ENCODE results near the gene AHCYL1. TPM values are rescaled to one million over a fixed set of nuclear protein-coding genes. Genes with fewer than 3 reads are reported as not detected.

Gene AHCYL1
- total RNA-seq, 1 donor from 2014 or later = 64.1 TPM

DNA sequence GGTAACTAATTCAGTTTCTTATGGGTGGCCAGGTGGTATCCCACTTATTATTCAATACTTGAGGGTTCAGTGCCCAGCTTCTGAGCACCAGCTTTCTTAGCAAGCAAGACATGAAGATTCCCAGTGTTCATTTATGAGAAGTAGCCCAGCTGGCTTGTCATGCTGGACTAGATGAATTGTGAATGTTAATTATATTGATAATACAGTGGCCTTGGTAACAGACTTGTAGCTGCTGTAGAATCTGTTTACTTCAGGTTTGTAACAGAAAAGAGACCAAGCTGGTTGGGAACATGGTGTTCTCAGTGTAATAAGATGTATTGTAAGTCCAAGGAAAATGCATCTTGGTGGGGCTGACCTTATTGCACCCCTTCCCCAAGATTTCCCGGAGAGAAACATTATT lies 10.1 kb downstream of the AHCYL1 start:
- H3K36me3 Mint-ChIP-seq (ENCODE audit: low read depth) = peaks cover 14% of the 10 kb centered on the region
- peaks cover 14% of the 10 kb centered on the region for H3K4me1 Mint-ChIP-seq (ENCODE audit: low read depth)
- intact Hi-C loops (cut with micrococcal nuclease) = no loop called here
- DNase-seq (ENCODE audit: low spot score) = no peak
- H3K4me3 Mint-ChIP-seq = no peak overlapping the region
- no peaks in the 10 kb centered on the region for H3K9me3 Mint-ChIP-seq
- H3K27me3 Mint-ChIP-seq (ENCODE audit: insufficient read depth) = no peaks in the 10 kb centered on the region
- no peak overlapping the region for H3K27ac Mint-ChIP-seq

DNA sequence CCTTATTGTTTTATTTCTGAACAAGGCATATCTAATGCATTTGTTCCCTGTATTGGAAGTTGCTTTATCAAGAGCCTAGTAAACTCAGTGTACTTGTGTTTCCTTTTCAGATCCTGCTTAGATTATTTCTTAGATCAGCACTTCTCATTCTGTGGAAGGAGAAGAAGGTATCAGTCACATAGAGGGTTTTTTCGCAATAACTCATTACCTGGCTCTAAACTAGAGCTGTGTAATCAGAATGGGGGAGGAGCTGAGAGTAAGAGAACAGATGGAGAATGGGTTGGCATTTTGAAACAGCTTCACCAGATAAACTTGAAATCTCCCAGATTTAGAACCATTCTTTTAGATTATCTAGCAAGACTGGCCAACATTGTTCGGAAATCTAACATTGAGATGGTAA lies 11.0 kb downstream of the AHCYL1 start:
- H3K27ac Mint-ChIP-seq = no peak overlapping the region
- no peak for DNase-seq (ENCODE audit: low spot score)
- intact Hi-C loops (cut with micrococcal nuclease) = no loop called here
- no peaks in the 10 kb centered on the region for H3K9me3 Mint-ChIP-seq
- H3K36me3 Mint-ChIP-seq (ENCODE audit: low read depth) = peaks cover 10% of the 10 kb centered on the region
- no peak overlapping the region for H3K4me3 Mint-ChIP-seq
- peaks cover 10% of the 10 kb centered on the region for H3K4me1 Mint-ChIP-seq (ENCODE audit: low read depth)
- no peaks in the 10 kb centered on the region for H3K27me3 Mint-ChIP-seq (ENCODE audit: insufficient read depth)

DNA sequence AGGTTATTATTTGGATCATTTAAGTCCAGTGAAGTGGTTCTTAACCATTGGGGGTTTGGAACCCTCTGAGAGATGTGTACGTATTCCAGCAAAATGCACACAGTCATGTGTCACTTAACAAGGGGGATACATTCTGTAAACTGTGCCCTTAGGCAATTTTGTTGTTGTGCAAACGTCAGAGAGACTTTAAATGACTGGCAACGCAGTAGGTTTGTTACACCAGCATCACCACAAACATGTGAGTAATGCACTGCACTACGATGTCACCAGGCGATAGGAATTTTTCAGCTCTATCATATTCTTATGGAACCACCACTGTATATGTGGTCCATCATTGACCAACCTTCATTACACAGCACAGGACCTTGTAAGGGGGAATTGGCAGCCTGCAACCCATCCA lies 11.9 kb downstream of the AHCYL1 start:
- Mint-ChIP-seq H3K36me3 (ENCODE audit: low read depth) (peaks cover 7% of the 10 kb centered on the region), H3K9me3 (no peaks in the 10 kb centered on the region), H3K27me3 (ENCODE audit: insufficient read depth) (no peaks in the 10 kb centered on the region), H3K4me1 (ENCODE audit: low read depth) (peaks cover 5% of the 10 kb centered on the region), H3K27ac (no peak overlapping the region), H3K4me3 (no peak overlapping the region)
- intact Hi-C loops (cut with micrococcal nuclease) = no loop called here
- no peak for DNase-seq (ENCODE audit: low spot score)

DNA sequence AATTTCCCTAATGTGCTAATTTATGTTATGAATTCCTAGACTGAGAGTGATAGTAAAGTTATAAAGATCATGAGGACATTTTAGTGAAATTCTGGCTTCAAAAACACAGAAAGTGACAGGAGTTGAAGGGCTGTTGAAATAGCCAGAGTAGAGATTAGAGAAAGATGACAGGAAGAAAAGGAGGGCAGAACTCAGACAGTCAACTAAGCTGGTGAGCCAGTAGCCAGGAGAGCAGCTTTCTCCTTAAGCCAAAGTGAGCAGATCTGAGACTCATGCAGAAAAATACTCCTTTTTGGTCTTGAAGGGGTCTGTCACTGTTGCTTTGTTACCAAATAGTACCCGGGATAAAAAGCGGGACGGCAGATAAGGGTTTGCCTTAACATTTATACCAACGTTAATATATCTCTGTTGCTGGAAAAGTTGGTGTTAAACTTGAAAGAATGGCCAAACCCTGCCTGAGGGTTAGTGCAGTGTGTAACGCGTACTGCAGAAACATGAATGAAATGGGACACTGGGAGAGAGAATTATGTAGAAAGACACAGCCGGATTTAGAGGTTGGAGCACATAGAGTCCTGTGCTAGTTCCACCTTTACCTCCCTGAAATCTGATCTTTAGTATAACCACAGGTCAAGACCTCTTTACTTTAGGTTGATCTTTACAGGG lies 12.8 kb downstream of the AHCYL1 start:
- no peaks in the 10 kb centered on the region for H3K9me3 Mint-ChIP-seq
- no peak for DNase-seq (ENCODE audit: low spot score)
- intact Hi-C loops (cut with micrococcal nuclease) = no loop called here
- no peaks in the 10 kb centered on the region for H3K27me3 Mint-ChIP-seq (ENCODE audit: insufficient read depth)
- H3K4me3 Mint-ChIP-seq = no peak overlapping the region
- H3K4me1 Mint-ChIP-seq (ENCODE audit: low read depth) = peaks cover 5% of the 10 kb centered on the region
- no peak overlapping the region for H3K27ac Mint-ChIP-seq
- H3K36me3 Mint-ChIP-seq (ENCODE audit: low read depth) = peaks cover 5% of the 10 kb centered on the region

DNA sequence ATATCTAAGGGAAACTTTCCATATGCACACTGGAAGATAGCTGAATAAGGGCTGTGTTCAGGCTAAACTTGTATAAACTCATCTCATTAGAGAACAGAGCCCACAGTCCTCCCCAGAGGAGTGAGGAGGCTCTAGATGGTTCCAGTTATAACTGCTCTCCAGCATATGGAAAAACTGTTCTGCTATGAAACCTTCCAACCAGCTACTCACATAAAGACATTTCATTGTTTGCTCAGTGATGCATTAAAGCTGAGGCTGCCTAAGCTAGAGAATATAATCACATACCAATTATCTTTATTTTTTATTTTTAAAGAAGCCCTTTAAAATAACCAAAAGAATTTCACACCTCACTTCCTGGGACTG lies 13.3 kb downstream of the AHCYL1 start:
- Mint-ChIP-seq H3K27ac (no peak overlapping the region), H3K36me3 (ENCODE audit: low read depth) (peaks cover 5% of the 10 kb centered on the region), H3K27me3 (ENCODE audit: insufficient read depth) (no peaks in the 10 kb centered on the region), H3K4me3 (no peak overlapping the region), H3K4me1 (ENCODE audit: low read depth) (peaks cover 10% of the 10 kb centered on the region), H3K9me3 (no peaks in the 10 kb centered on the region)
- intact Hi-C loops (cut with micrococcal nuclease) = no loop called here
- DNase-seq (ENCODE audit: low spot score) = no peak

DNA sequence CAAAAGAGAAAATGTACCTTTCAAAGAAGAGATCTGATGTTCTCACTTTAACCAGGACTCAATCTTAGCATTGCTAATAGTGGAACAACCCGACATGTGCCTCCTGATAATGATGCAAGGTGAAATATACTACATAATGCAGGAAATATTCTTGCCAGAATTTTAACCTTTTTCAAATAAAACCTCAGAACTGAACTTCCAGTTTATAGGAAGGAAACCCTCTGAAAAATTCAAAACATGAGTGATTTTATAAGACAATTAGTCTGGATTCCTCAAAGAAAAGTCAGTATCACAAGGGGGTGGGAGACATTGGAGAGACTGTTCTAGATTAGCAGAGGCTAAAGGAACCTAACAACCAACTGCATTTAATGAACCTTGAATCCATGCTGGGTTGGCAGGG lies 18.1 kb downstream of the AHCYL1 start:
- H3K4me3 Mint-ChIP-seq = no peak overlapping the region
- peaks cover 10% of the 10 kb centered on the region for H3K36me3 Mint-ChIP-seq (ENCODE audit: low read depth)
- no peak overlapping the region for H3K27ac Mint-ChIP-seq
- no peaks in the 10 kb centered on the region for H3K9me3 Mint-ChIP-seq
- DNase-seq (ENCODE audit: low spot score) = no peak
- no peaks in the 10 kb centered on the region for H3K27me3 Mint-ChIP-seq (ENCODE audit: insufficient read depth)
- peaks cover 35% of the 10 kb centered on the region for H3K4me1 Mint-ChIP-seq (ENCODE audit: low read depth)
- intact Hi-C loops (cut with micrococcal nuclease) = no loop called here

DNA sequence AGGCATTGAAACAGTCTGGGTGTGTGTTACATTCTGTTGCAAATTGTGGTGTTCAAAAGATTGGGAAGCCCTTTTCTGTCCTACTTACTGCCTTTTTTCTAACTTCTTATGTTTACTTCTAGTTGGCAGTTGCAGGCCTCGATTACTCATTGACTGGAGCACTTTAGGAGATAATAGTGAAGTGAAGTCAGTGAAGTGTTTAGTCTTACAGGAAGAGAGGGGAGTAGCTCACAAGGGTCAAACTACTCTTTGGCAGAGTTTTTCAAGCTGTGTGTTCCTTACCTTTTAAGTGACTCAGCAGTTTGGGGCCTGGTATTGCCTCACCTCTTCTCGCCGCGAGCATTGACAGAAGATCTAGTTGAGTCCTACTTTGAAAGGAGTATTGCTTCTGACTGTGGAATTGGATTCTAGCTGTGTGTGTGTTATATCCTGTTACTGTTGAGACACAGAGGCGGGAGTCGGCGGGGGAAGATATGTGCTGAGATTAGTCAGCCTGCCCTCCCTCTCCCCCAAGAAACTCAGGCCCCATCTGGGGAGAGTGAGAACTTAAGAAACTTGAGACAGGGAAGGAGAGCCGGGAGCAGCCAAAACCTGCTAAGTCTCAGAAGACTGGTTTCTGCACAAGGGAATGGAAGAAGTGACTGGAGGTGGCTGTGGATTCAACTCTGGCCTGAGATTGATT lies 19.3 kb downstream of the AHCYL1 start:
- H3K9me3 Mint-ChIP-seq = no peaks in the 10 kb centered on the region
- peak overlapping the region; percentile 71 for H3K27ac Mint-ChIP-seq

DNA sequence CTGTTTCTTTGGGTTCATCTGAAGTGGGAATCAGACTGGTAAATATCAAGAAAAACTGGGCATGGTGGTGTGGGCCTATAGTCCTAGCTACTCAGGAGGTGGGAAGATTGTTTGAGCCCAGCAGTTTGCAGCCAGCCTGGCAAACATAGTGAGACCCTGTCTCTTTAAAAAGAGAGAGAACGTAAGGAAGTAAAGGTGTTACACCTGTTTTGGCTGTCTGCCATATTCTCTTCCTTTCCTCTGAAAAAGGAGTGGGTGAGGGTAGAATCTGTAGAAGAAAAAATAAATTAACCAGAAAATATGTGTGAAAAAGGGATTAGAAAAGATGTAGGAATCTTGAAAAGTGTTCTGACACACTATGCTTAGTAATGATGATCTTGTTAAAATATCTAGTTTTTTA lies 20.0 kb downstream of the AHCYL1 start:
- DNase-seq (ENCODE audit: low spot score) = no peak
- intact Hi-C loops (cut with micrococcal nuclease) = no loop called here
- Mint-ChIP-seq H3K27me3 (ENCODE audit: insufficient read depth) (no peaks in the 10 kb centered on the region), H3K9me3 (no peaks in the 10 kb centered on the region), H3K27ac (no peak overlapping the region), H3K4me1 (ENCODE audit: low read depth) (peaks cover 35% of the 10 kb centered on the region), H3K4me3 (no peak overlapping the region), H3K36me3 (ENCODE audit: low read depth) (peaks cover 17% of the 10 kb centered on the region)

More for the DNA sequence above, 19.3 kb downstream of the AHCYL1 start:
- no peaks in the 10 kb centered on the region for H3K27me3 Mint-ChIP-seq (ENCODE audit: insufficient read depth)
- no peak for DNase-seq (ENCODE audit: low spot score)
- peaks cover 12% of the 10 kb centered on the region for H3K36me3 Mint-ChIP-seq (ENCODE audit: low read depth)
- peaks cover 35% of the 10 kb centered on the region for H3K4me1 Mint-ChIP-seq (ENCODE audit: low read depth)
- peak overlapping the region; percentile 10 for H3K4me3 Mint-ChIP-seq
- intact Hi-C loops (cut with micrococcal nuclease) = no loop called here

DNA sequence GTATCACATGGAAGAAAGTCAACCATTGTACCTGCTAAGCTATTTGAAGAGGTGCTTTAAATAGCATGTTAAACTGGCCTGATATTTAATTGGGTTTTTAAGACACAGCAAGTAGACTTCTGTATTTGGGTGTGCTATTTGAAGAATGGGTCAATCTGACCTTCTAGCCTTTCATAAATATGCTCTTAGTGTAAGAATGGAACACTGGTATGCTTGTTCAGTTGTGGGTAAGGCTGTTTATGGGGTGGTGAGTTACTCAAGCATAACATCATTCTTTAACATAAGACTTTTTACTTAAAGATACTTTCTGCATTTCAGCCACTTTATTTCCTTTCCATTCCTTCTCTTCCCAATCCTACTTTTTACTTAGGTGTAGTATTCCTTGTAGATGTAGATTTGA lies 21.4 kb downstream of the AHCYL1 start:
- intact Hi-C loops (cut with micrococcal nuclease) = no loop called here
- H3K4me3 Mint-ChIP-seq = no peak overlapping the region
- no peaks in the 10 kb centered on the region for H3K27me3 Mint-ChIP-seq (ENCODE audit: insufficient read depth)
- H3K9me3 Mint-ChIP-seq = no peaks in the 10 kb centered on the region
- peaks cover 24% of the 10 kb centered on the region for H3K36me3 Mint-ChIP-seq (ENCODE audit: low read depth)
- H3K4me1 Mint-ChIP-seq (ENCODE audit: low read depth) = peaks cover 35% of the 10 kb centered on the region
- no peak overlapping the region for H3K27ac Mint-ChIP-seq
- DNase-seq (ENCODE audit: low spot score) = no peak

DNA sequence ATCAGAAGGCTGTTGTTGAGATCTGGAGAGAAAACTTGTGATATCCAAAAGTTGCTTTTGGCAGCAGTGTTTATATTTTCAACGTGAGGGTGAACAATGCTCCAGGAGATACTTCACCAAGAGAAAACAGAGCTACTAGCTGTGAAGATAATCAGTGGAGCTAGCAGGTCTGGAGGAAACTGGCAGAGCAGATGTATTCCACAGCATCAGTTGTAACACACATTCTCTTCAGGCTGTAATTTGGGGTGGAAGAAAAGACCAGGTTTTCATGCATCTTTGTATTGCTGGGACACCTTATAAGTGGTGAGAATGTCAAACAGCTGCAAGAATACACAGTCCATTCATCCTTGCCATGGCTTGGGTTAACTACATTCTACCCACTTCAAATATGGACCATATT lies 22.0 kb downstream of the AHCYL1 start:
- intact Hi-C loops (cut with micrococcal nuclease) = no loop called here
- H3K27ac Mint-ChIP-seq = no peak overlapping the region
- H3K9me3 Mint-ChIP-seq = no peaks in the 10 kb centered on the region

DNA sequence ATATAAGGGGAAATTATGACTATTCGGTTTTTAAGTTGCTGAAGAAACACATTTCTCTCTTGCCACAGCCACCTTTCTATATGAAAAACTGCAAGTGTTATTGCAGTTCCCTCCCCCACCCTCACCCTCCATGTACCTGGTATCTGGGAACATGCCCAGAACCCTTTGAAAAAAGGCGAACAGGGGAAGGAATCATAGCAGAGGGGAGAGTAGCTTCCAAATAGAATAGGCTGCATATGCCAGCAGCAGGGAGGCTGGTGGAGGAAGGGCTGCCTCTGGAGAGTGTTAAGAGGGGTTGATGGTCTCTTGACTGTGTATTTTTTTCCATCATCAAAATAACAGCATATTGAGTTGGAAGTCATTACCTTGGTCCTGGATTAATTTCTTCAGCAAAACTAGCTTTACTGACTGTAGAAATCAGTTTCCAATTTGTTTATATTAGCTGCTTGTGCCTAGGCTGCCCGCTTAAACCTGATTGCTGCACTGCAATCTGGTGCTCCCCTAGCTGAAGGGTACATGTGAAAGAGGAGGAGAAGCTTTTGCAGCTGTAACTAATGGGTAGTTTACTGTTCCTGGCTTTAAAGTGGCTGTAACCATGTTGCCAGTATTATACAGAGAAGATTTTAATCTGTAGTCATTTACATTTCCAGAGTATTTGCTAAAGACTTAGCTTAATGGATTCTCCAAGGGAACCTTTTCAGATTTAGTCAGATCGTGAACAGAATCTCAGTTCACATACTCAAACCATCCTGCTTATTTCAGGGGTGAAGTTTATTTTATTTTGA lies 22.7 kb downstream of the AHCYL1 start:
- H3K27ac Mint-ChIP-seq = no peak overlapping the region
- peaks cover 40% of the 10 kb centered on the region for H3K4me1 Mint-ChIP-seq (ENCODE audit: low read depth)
- no peak for DNase-seq (ENCODE audit: low spot score)
- peaks cover 32% of the 10 kb centered on the region for H3K36me3 Mint-ChIP-seq (ENCODE audit: low read depth)
- intact Hi-C loops (cut with micrococcal nuclease) = no loop called here
- H3K4me3 Mint-ChIP-seq = no peak overlapping the region
- no peaks in the 10 kb centered on the region for H3K27me3 Mint-ChIP-seq (ENCODE audit: insufficient read depth)
- H3K9me3 Mint-ChIP-seq = no peaks in the 10 kb centered on the region

More for the DNA sequence above, 22.0 kb downstream of the AHCYL1 start:
- peaks cover 26% of the 10 kb centered on the region for H3K36me3 Mint-ChIP-seq (ENCODE audit: low read depth)
- no peaks in the 10 kb centered on the region for H3K27me3 Mint-ChIP-seq (ENCODE audit: insufficient read depth)
- H3K4me3 Mint-ChIP-seq = no peak overlapping the region
- DNase-seq (ENCODE audit: low spot score) = no peak
- peaks cover 38% of the 10 kb centered on the region for H3K4me1 Mint-ChIP-seq (ENCODE audit: low read depth)

DNA sequence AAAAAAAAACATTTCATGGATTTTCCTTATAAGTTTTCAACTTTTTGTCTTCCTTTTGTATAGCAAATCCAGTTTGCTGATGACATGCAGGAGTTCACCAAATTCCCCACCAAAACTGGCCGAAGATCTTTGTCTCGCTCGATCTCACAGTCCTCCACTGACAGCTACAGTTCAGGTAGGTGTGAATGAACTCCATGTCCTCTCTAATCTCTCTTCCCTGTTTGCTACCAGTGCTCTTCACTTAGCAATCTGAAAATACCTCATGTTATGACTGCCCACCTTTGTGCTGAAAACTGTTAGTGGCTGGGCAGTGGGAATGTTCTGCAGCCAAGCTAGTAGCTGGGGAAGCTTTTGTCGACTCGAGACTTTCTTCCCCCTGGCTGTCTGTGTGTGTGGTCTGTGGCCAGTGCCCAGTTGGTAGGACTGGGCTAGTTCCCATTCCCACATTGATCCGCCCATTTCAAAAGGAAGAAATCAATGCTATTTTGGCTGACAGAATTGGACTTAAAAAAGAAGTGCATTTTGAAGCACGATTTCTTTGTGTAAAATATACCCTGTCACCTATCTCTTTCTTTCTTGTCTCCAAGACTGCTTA lies 24.5 kb downstream of the AHCYL1 start:
- H3K9me3 Mint-ChIP-seq = no peaks in the 10 kb centered on the region
- peaks cover 22% of the 10 kb centered on the region for H3K4me1 Mint-ChIP-seq (ENCODE audit: low read depth)
- peaks cover 37% of the 10 kb centered on the region for H3K36me3 Mint-ChIP-seq (ENCODE audit: low read depth)
- no peak for DNase-seq (ENCODE audit: low spot score)
- no peaks in the 10 kb centered on the region for H3K27me3 Mint-ChIP-seq (ENCODE audit: insufficient read depth)
- H3K4me3 Mint-ChIP-seq = no peak overlapping the region
- intact Hi-C loops (cut with micrococcal nuclease) = no loop called here
- H3K27ac Mint-ChIP-seq = no peak overlapping the region
